ENCODE results near the gene ADAMTSL3.

- TF ChIP-seq CTCF (IDR thresholded peaks at IDR 0.05; ENCODE audit: low read depth, low read length, poor library complexity, severe bottlenecking) (no peak), EZH2phosphoT487 (IDR thresholded peaks at IDR 0.05; ENCODE audit: borderline replicate concordance, low read length) (no peak)
Measured at GRCh38 chr15:83604549-83604948, 49.4 kb upstream of the ADAMTSL3 start.
